HepG2 (cell line): ENCODE measurements around the gene DLG4.

Source experiments
- ELF1 ChIP-seq: sonication (generic); formaldehyde crosslinking; IDR thresholded peaks from 2 replicates; pipeline ENCODE4 v1.4.0; 2020; ENCODE audit warnings: missing genetic modification reagents
- POLR2A ChIP-seq, 2 experiments: IDR thresholded peaks; 2 replicates each; pipeline ENCODE4 v1.6.1; 2011; ENCODE audit warnings: low read depth in 2 of 2, low read length in 2 of 2, mild to moderate bottlenecking in 1 of 2, moderate library complexity in 1 of 2; ENCODE audit not compliant: insufficient read depth in 1 of 2
- SRSF4 ChIP-seq: fragments of 200-400 bp; formaldehyde crosslinking; IDR thresholded peaks from one replicate; pipeline ENCODE4 v1.6.1; 2018; ENCODE audit warnings: mild to moderate bottlenecking, low read depth, low read length, moderate library complexity; ENCODE audit not compliant: poor library complexity, severe bottlenecking
- TOE1 ChIP-seq: sonication (generic); formaldehyde crosslinking; IDR thresholded peaks from 2 replicates; pipeline ENCODE4 v1.4.0; 2020; ENCODE audit warnings: mild to moderate bottlenecking, missing genetic modification reagents
- XBP1 ChIP-seq: sonication (generic); formaldehyde crosslinking; IDR thresholded peaks from 2 replicates; pipeline ENCODE4 v1.5.0; 2020; ENCODE audit warnings: missing genetic modification reagents
- ZBTB7A ChIP-seq: sonication (generic); formaldehyde crosslinking; IDR thresholded peaks from 2 replicates; pipeline ENCODE4 v1.8.0; 2022; ENCODE audit warnings: mild to moderate bottlenecking, missing genetic modification reagents
- ZFP82 ChIP-seq: sonication (generic); formaldehyde crosslinking; IDR thresholded peaks from 2 replicates; pipeline ENCODE4 v1.5.1; 2020; ENCODE audit warnings: mild to moderate bottlenecking, missing genetic modification reagents, borderline replicate concordance
- ZNF451 ChIP-seq: sonication (generic); formaldehyde crosslinking; IDR thresholded peaks from 2 replicates; pipeline ENCODE4 v1.5.0; 2020; ENCODE audit warnings: mild to moderate bottlenecking, missing genetic modification reagents
- ZNF530 ChIP-seq: sonication (generic); formaldehyde crosslinking; IDR thresholded peaks from 2 replicates; pipeline ENCODE4 v1.5.0; 2020; ENCODE audit warnings: low read depth, mild to moderate bottlenecking, missing genetic modification reagents
- TF ChIP-seq, protein P1 (sequence below): sonication (generic); formaldehyde crosslinking; IDR thresholded peaks from 2 replicates; pipeline ENCODE4 v1.4.0; 2020; ENCODE audit warnings: missing genetic modification reagents
- TF ChIP-seq, protein P2 (sequence below): sonication (generic); formaldehyde crosslinking; conservative IDR thresholded peaks from 2 replicates; pipeline ENCODE4 v1.4.0; 2020; ENCODE audit warnings: missing genetic modification reagents
- TF ChIP-seq, protein P3 (sequence below): sonication (generic); formaldehyde crosslinking; IDR thresholded peaks from 2 replicates; pipeline ENCODE4 v1.5.0; 2020; ENCODE audit warnings: mild to moderate bottlenecking, missing genetic modification reagents, moderate library complexity

DNA sequence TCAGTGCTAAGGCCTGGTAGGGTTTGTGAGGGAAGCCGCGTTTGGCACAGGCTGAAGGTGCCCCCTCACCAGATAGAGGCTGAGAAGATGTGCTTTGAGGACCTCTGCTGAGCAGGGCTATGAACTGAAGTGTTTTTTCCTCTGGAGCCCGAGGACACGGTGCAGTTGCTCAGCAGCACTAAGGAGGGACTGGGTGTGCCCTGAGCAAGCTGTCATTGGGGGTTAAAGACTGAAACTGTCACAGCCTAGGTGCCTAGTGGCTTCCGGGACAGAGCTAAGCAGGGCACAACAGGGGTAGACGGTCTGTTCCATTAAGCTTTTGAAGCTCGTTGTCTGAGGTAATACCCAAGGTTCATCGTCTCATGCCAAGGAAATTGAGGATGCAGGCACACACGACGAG, 80.2 kb downstream of the DLG4 start:
- TF ChIP-seq SRSF4 (no peak), XBP1 (no peak), POLR2A (IDR thresholded peaks at IDR 0.05; ENCODE audit: insufficient read depth in 1 of 2, low read depth in 2 of 2, low read length in 2 of 2) (no peak), TOE1 (no peak), ZFP82 (CRISPR knock-in tag) (no peak), ZNF451 (CRISPR knock-in tag) (no peak), ZNF530 (CRISPR knock-in tag) (no peak), ELF1 (CRISPR knock-in tag) (no peak), ZBTB7A (no peak)
- TF ChIP-seq, protein P1, sequence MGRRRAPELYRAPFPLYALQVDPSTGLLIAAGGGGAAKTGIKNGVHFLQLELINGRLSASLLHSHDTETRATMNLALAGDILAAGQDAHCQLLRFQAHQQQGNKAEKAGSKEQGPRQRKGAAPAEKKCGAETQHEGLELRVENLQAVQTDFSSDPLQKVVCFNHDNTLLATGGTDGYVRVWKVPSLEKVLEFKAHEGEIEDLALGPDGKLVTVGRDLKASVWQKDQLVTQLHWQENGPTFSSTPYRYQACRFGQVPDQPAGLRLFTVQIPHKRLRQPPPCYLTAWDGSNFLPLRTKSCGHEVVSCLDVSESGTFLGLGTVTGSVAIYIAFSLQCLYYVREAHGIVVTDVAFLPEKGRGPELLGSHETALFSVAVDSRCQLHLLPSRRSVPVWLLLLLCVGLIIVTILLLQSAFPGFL (CRISPR knock-in tag) = no peak
- TF ChIP-seq, protein P2, sequence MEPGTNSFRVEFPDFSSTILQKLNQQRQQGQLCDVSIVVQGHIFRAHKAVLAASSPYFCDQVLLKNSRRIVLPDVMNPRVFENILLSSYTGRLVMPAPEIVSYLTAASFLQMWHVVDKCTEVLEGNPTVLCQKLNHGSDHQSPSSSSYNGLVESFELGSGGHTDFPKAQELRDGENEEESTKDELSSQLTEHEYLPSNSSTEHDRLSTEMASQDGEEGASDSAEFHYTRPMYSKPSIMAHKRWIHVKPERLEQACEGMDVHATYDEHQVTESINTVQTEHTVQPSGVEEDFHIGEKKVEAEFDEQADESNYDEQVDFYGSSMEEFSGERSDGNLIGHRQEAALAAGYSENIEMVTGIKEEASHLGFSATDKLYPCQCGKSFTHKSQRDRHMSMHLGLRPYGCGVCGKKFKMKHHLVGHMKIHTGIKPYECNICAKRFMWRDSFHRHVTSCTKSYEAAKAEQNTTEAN = no peak
- TF ChIP-seq, protein P3, sequence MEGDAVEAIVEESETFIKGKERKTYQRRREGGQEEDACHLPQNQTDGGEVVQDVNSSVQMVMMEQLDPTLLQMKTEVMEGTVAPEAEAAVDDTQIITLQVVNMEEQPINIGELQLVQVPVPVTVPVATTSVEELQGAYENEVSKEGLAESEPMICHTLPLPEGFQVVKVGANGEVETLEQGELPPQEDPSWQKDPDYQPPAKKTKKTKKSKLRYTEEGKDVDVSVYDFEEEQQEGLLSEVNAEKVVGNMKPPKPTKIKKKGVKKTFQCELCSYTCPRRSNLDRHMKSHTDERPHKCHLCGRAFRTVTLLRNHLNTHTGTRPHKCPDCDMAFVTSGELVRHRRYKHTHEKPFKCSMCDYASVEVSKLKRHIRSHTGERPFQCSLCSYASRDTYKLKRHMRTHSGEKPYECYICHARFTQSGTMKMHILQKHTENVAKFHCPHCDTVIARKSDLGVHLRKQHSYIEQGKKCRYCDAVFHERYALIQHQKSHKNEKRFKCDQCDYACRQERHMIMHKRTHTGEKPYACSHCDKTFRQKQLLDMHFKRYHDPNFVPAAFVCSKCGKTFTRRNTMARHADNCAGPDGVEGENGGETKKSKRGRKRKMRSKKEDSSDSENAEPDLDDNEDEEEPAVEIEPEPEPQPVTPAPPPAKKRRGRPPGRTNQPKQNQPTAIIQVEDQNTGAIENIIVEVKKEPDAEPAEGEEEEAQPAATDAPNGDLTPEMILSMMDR (CRISPR knock-in tag) = no peak
